ENCODE results near the gene KNL1. TPM values are rescaled to one million over a fixed set of nuclear protein-coding genes. Genes with fewer than 3 reads are reported as not detected.

Gene KNL1
- total and polyA plus RNA-seq, 2 of the 8 experiments (the other 6 are each of a cell fraction or from before 2014, with no cell fraction given) = 4.4 to 22.5 TPM

- 92% methylated on average over 7 of the region's 7 CpGs; no CpG with 5 or more reads in 1 of the 2 experiments for WGBS, 2 experiments (ENCODE audit: extremely low coverage in 1 of 2, insufficient coverage in 1 of 2, insufficient read length in 1 of 2, insufficient replicate concordance in 2 of 2, low coverage in 1 of 2, low lambda C conversion rate in 2 of 2, missing lambda C conversion rate in 1 of 2)
- FAIRE-seq (no peak), DNase-seq (ENCODE audit: low read depth in 1 of 2, low spot score in 2 of 2) (no peak)
- no peaks in the 10 kb centered on the region for H4K20me1 ChIP-seq (replicated peaks in 1 of 2; ENCODE audit: control insufficient read depth in 1 of 2, insufficient read depth in 2 of 2, low read length in 2 of 2)
- H3K9me3 ChIP-seq (ENCODE audit: insufficient read depth in 2 of 2, low read depth in 1 of 2, low read length in 1 of 2) = no peaks in the 10 kb centered on the region
- H2BK120ac ChIP-seq (replicated peaks; ENCODE audit: low read depth, low read length) = no peak overlapping the region
- H2BK12ac ChIP-seq (ENCODE audit: low read depth, low read length) = no peak overlapping the region
- H3K36me3 ChIP-seq (ENCODE audit: control insufficient read depth in 2 of 4, insufficient read depth in 4 of 4, low read length in 3 of 4) = peaks cover 0 to 6% (median 1%) of the 10 kb centered on the region in 4 experiments; a peak in 3 of 8 replicates
- no peak overlapping the region for H3K4me2 ChIP-seq (ENCODE audit: insufficient read depth in 1 of 2, low read depth in 2 of 2, low read length in 2 of 2)
- ChIA-PET POLR2A (ENCODE audit: partially characterized antibody) (interaction anchor here (0.6 to 1.3 kb wide), 2 partner anchors 150 to 180 kb away, joined by 3 to 5 read pairs; no protein-coding TSS in a partner anchor), CTCF (ENCODE audit: partially characterized antibody) (interaction anchor here (0.6 to 0.7 kb wide), 2 partner anchors 37 to 229 kb away, joined by 3 read pairs; partner anchors contain the start of gene VPS18)
- no peak overlapping the region for H2AFZ ChIP-seq (ENCODE audit: low read length)
- H3K9ac ChIP-seq (replicated peaks in 1 of 4; ENCODE audit: extremely low read depth in 1 of 4, low read depth in 3 of 4, low read length in 3 of 4) = no peak overlapping the region
- no peak overlapping the region for H2BK15ac ChIP-seq (ENCODE audit: low read length)
- no peaks in the 10 kb centered on the region for H3K27me3 ChIP-seq (replicated peaks in 1 of 4; ENCODE audit: control insufficient read depth in 3 of 4, extremely low read depth in 1 of 4, insufficient read depth in 3 of 4, low read length in 3 of 4)
- H3K18ac ChIP-seq (ENCODE audit: extremely low read depth, low read length) = no peak overlapping the region
- no peak overlapping the region for H3K56ac ChIP-seq (replicated peaks; ENCODE audit: insufficient read length, low read depth, low read length)
- no peak overlapping the region for H3K4me3 ChIP-seq (ENCODE audit: extremely low read depth in 1 of 4, insufficient read depth in 2 of 4, low read depth in 3 of 4, low read length in 4 of 4)
- H3K79me1 ChIP-seq (ENCODE audit: low read depth, low read length) = no peaks in the 10 kb centered on the region
- H3K23ac ChIP-seq (ENCODE audit: insufficient read length) = no peak overlapping the region
- no peak overlapping the region for H4K8ac ChIP-seq (ENCODE audit: extremely low read depth, insufficient read depth, low read length)
- no peak overlapping the region for H3K14ac ChIP-seq (ENCODE audit: insufficient read length)
- no peak overlapping the region for H4K91ac ChIP-seq (replicated peaks; ENCODE audit: insufficient read length, low read length)
- no peak overlapping the region for H2BK20ac ChIP-seq (ENCODE audit: low read length)
- no peaks in the 10 kb centered on the region for H3K4me1 ChIP-seq (replicated peaks in 1 of 4; ENCODE audit: control insufficient read depth in 3 of 4, insufficient read depth in 4 of 4, low read length in 3 of 4)
- H4K5ac ChIP-seq (ENCODE audit: insufficient read length, low read depth, low read length) = no peak overlapping the region
- no peaks in the 10 kb centered on the region for H3K23me2 ChIP-seq (ENCODE audit: low read depth, low read length)
- no peaks in the 10 kb centered on the region for H3K79me2 ChIP-seq (ENCODE audit: control insufficient read depth in 1 of 2, insufficient read depth in 2 of 2, low read length in 2 of 2)
- H2AK5ac ChIP-seq (ENCODE audit: low read depth, low read length) = no peak overlapping the region
- H3K4ac ChIP-seq (replicated peaks; ENCODE audit: insufficient read length, low read depth, low read length) = no peak overlapping the region
- no peak overlapping the region for H2BK5ac ChIP-seq (ENCODE audit: low read depth, low read length)
- no peak overlapping the region for H3K27ac ChIP-seq (ENCODE audit: low read depth, low read length)
- TF ChIP-seq CBX8 (IDR thresholded peaks at IDR 0.05; ENCODE audit: borderline replicate concordance, low read depth, low read length) = no peak
- no peak for TF ChIP-seq JUND (IDR thresholded peaks at IDR 0.05; ENCODE audit: low read length)
- TF ChIP-seq POLR2A (IDR thresholded peaks at IDR 0.05; ENCODE audit: control extremely low read depth in 1 of 2, low read depth in 2 of 2, low read length in 2 of 2) = no peak
- TF ChIP-seq KDM4A (IDR thresholded peaks at IDR 0.05; ENCODE audit: low read depth, low read length, severe bottlenecking) = no peak
- no peak for TF ChIP-seq CREB1 (IDR thresholded peaks at IDR 0.05)
- TF ChIP-seq CTBP2 (IDR thresholded peaks at IDR 0.05; ENCODE audit: borderline replicate concordance, insufficient read depth, insufficient read length, low read length) = no peak
- TF ChIP-seq PHF8 (conservative IDR thresholded peaks at IDR 0.05; ENCODE audit: low read depth, low read length) = no peak
- no peak for TF ChIP-seq SUZ12 (IDR thresholded peaks at IDR 0.05; ENCODE audit: low read length)
- no peak for TF ChIP-seq SRF (IDR thresholded peaks at IDR 0.05; ENCODE audit: low read depth, low read length)
- no peak for TF ChIP-seq CTCF (IDR thresholded peaks at IDR 0.05; ENCODE audit: control extremely low read depth in 1 of 3, insufficient read depth in 1 of 3, low read depth in 1 of 3, low read length in 3 of 3)
- no peak for TF ChIP-seq GABPA (IDR thresholded peaks at IDR 0.05; ENCODE audit: borderline replicate concordance, insufficient read depth, low read length)
- no peak for TF ChIP-seq SP1 (IDR thresholded peaks at IDR 0.05; ENCODE audit: low read depth, low read length)
- no peak for TF ChIP-seq CEBPB (IDR thresholded peaks at IDR 0.05; ENCODE audit: low read depth, low read length)
Observed at GRCh38 chr15:40664909-40665308, 70.9 kb downstream of the KNL1 start.

Measured in H1 (cell line).